AG09309 (cell line): ENCODE data around the gene RHBDF1.

Source experiments
- DNase-seq: peaks from one replicate; pipeline ENCODE4 v3.0.0-alpha.2; 2010; ENCODE audit warnings: low read depth
- H3K4me3 ChIP-seq: 2 replicates; pipeline ENCODE4 v1.5.1; 2011; ENCODE audit warnings: mild to moderate bottlenecking, low read depth, low read length, moderate library complexity; ENCODE audit not compliant: control insufficient read depth
- TF ChIP-seq, protein P1 (sequence below): IDR thresholded peaks from 2 replicates; pipeline ENCODE4 v1.5.1; 2011; ENCODE audit warnings: mild to moderate bottlenecking, low read depth, low read length, inconsistent platforms; ENCODE audit not compliant: insufficient read depth, control insufficient read depth; ENCODE audit errors: missing control alignments

RHBDF1 gene

DNA sequence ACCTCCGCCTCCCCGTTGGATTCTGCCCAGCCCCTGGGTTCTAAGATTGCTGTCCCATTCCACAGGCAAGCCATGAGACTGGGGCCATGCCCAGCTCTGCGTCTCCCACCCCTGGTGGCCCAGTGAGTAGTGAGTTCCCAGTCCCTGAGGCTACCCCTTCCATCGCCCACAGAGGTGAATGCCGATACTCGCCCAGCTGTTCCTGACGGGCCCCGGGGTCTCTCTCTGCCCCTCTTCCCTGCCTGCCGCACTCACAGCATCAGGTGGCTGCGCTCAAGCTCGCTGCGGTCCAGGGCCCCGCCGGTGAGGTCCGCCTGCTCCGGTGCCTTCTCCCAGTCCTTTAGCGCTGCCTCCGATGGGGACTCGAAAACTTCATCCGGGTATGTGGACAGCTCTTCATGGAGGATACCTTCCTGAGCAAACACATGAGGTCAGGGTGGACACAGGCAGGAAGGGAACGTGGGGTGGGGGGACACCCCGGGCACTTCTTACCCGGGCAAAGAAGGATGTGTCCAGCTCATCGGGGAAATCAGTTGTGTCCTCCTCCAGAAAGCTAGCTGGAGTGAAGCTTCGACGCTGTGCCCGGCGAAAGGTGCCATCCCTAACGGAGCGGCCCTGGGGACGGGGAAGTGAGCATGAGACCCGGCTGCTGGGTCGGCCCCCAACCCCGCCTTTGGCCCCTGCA lies 10.0 kb downstream of the RHBDF1 start:
- DNase-seq = no peak
- TF ChIP-seq, protein P1, sequence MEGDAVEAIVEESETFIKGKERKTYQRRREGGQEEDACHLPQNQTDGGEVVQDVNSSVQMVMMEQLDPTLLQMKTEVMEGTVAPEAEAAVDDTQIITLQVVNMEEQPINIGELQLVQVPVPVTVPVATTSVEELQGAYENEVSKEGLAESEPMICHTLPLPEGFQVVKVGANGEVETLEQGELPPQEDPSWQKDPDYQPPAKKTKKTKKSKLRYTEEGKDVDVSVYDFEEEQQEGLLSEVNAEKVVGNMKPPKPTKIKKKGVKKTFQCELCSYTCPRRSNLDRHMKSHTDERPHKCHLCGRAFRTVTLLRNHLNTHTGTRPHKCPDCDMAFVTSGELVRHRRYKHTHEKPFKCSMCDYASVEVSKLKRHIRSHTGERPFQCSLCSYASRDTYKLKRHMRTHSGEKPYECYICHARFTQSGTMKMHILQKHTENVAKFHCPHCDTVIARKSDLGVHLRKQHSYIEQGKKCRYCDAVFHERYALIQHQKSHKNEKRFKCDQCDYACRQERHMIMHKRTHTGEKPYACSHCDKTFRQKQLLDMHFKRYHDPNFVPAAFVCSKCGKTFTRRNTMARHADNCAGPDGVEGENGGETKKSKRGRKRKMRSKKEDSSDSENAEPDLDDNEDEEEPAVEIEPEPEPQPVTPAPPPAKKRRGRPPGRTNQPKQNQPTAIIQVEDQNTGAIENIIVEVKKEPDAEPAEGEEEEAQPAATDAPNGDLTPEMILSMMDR = no peak
- no peak overlapping the region for H3K4me3 ChIP-seq

DNA sequence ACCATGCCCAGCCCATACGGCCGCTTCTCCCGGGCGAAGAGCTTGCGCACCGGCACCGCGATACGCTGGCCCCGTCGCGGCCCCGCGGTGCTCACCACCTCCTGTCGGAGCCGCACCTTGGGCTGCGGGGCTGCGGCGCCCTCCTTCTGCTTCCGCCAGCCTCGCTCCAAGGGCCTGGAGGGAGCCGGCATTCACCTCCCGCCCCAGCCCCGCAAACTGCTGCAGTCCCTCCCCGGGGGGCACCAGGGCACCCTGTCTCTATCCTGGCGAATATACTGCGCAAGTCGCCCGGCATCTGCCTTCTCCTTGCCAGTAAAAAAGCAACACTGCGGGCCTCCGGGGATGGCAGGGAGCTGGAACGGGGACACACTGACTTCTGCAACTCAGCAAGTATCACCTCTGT lies 10.6 kb downstream of the RHBDF1 start:
- no peak for DNase-seq
- TF ChIP-seq, protein P1 = no peak

DNA sequence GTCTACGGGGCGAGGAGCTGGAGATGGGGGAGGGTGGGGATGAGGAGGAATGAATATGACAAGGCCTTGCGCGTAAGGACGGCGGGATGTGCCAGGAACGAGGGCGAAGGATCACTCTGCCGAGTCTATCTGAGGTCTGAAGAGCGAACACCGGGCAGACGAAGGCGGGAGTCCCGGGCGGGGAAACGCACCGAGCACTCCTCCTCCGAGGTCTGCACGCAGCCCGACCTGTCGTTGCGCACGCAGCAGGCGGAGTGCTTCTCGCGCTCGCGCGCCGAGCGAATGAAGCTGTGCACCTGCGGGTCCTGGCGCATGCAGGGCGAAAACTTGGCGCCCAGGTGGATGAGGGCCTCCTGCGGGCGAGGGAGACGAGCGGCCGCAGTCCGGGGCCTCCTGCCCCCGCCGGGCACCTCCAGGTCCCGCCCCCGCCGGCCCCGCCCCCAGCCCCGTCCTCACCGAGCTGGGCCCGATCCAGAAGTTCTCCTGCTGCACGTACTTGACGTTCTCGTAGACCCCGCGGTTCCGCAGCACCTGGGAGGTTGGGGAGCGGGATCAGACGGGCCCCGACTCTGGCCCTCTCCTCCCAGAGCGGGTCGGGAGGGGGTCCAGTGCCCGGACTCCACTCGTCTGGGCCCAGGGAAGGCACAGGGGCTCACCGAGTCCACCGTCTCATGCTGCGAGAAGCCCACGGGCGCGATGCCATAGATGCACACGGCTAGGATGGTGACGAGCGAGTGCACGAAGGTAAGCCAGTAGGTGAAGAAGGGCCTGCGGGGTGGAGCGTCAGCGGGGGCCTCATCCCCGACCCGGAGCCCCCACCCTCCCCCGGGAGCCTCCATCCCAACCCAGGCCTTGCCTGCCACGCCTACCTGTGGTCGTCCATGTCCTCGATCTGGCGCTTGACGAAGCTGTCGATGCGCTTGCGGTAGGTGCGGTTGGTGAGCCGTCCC lies 11.2 kb downstream of the RHBDF1 start:
- H3K4me3 ChIP-seq = no peak overlapping the region
- TF ChIP-seq, protein P1 = no peak
- no peak for DNase-seq

More for the DNA sequence above, 10.6 kb downstream of the RHBDF1 start:
- H3K4me3 ChIP-seq = no peak overlapping the region

DNA sequence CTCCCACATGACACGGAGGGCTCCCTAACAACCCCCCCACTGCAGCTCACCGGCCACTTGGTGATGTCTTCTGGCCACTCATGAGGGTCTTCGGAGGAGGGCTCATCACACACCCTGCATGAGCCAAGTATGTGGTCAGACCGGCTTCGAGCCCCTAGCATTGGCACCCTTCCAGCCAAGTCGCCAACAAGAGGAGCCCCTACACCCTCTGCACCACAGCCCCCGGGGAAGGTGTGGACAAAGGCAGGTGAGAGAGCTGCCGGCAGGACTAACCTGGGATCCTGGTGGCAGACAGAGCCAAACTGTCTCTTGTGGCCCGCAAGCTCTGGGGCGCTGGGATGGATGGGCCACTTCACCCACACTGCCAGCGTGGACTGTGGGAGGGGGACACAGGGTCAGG lies 12.3 kb downstream of the RHBDF1 start:
- no peak overlapping the region for H3K4me3 ChIP-seq
- TF ChIP-seq, protein P1 = no peak
- no peak for DNase-seq

DNA sequence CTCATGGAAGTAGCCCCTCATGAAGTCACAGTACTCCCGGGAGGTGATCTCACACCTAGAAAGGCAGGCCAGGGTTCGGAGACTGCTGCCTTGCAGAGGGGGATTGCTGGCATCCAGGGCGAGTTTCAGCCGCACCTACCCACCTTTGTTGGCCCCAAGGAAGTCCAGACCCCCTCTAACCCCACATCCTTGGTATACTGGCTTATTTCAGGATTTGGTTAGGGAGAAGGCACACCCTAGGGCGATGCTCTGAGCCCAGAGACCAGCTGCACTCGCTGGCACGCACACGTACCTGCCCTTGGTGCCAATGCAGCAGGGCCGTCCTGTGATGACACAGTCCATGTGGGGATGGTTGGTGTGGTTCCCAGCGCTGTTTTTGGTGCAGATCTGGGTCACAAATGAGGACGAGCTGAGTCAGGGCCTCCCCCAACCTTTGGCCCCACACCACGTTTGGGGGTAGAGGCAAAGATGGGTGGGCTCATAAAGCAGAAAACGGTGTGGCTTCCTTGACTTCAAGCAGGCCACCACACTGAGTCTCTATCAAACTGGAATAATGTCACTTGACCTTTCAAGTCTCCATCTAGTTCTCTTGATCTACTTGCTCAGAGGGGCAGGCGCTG lies 12.9 kb downstream of the RHBDF1 start:
- TF ChIP-seq, protein P1 = no peak
- no peak overlapping the region for H3K4me3 ChIP-seq
- no peak for DNase-seq
